Measurements from ENCODE around the gene DSCAML1. TPM values are rescaled to one million over a fixed set of nuclear protein-coding genes. Genes with fewer than 3 reads are reported as not detected.

DSCAML1 gene
- total RNA-seq, 1 experiment from 2014 or later, result 0.15 TPM

DNA sequence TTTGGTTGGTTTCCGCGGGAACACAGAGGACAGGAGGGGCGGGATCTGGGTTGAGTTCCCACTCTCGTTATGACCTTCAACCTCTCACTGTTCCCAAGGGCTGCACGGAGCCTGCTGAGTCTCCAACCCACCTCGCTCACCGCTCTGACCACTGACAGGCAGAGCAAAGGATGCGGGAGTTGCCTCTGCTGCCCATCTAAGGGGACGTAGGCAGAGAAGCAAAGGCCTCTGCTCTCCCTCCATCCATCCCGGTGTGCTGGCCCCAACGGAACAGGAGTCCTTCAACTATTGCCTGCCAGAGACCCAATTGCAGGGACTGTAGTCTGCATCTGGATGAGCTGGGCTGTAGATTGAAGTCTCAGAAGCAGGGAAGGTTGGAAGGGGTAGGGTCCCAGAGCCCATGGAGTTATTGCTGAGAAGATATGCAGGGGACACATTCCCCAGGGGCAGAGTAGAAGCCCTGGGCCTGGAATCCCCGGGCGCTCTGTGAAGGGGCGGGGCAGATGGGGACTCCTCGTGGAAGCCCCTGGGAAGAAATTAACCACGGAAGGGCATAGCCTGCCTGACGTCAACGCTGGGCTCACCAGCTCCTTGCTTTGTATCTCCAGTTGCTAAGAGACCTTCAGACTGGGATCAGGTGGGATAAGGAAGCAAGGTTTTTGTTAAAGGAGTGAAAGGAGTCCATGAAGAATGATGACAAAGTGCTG, 40.2 kb upstream of the DSCAML1 start:
- no peak overlapping the region for H2BK5ac ChIP-seq (ENCODE audit: insufficient read length, low read length)
- no peak overlapping the region for H3K56ac ChIP-seq (ENCODE audit: insufficient read length, low read depth, low read length)
- H3K14ac ChIP-seq (ENCODE audit: insufficient read depth, low read length), result peak overlapping the region; percentile 17; the same call in 1 of the 2 replicates
- no peak overlapping the region for H3K27ac ChIP-seq (ENCODE audit: insufficient read length, low read depth, low read length)
- no peaks in the 10 kb centered on the region for H3K79me1 ChIP-seq (ENCODE audit: insufficient read depth, low read depth, low read length, poor library complexity, severe bottlenecking)
- peaks cover 19 to 20% of the 10 kb centered on the region in 2 experiments for H3K4me1 Mint-ChIP-seq
- H3K4ac ChIP-seq (ENCODE audit: low read depth, low read length), result no peak overlapping the region
- no peak overlapping the region for H4K8ac ChIP-seq (replicated peaks; ENCODE audit: insufficient read length, low read depth, low read length)
- H4K20me1 ChIP-seq (ENCODE audit: control insufficient read depth, insufficient read depth, insufficient read length), result peaks cover 2% of the 10 kb centered on the region
- no peaks in the 10 kb centered on the region for H3K79me2 ChIP-seq (ENCODE audit: insufficient read depth, low read length)
- no peak overlapping the region for H2BK12ac ChIP-seq (ENCODE audit: insufficient read length, low read depth, low read length)
- no peak overlapping the region for H2AFZ ChIP-seq (ENCODE audit: low read length)
- H3K9me3 ChIP-seq (ENCODE audit: control insufficient read depth, low read depth, low read length), result no peaks in the 10 kb centered on the region
- no peak overlapping the region for H3K4me3 Mint-ChIP-seq
- no peak overlapping the region for H2BK120ac ChIP-seq (ENCODE audit: low read depth, low read length, poor library complexity, severe bottlenecking)
- peaks cover 0 to 10% (median 0%) of the 10 kb centered on the region in 3 experiments; a peak in 2 of 7 replicates for H3K36me3 Mint-ChIP-seq (ENCODE audit: insufficient read depth in 1 of 3, low read depth in 3 of 3)
- H3K27ac Mint-ChIP-seq, result peak overlapping the region in 1 of 3 experiments; percentile 9; a peak in 1 of 7 replicates
- no peak overlapping the region for H4K5ac ChIP-seq (ENCODE audit: insufficient read length, low read depth, low read length)
- H3K4me1 ChIP-seq (ENCODE audit: insufficient read depth, low read length), result no peaks in the 10 kb centered on the region
- no peaks in the 10 kb centered on the region for H3K23me2 ChIP-seq (ENCODE audit: insufficient read length, low read depth, low read length, poor library complexity, severe bottlenecking)
- peaks cover 3% of the 10 kb centered on the region for H3K27me3 Mint-ChIP-seq (ENCODE audit: low read depth)
- no peaks in the 10 kb centered on the region for H3K9me3 Mint-ChIP-seq
- H3K4me2 ChIP-seq (ENCODE audit: insufficient read depth, insufficient read length, low read length), result no peak overlapping the region
- no peaks in the 10 kb centered on the region for H3K27me3 ChIP-seq (ENCODE audit: insufficient read depth, low read length)
- no peak overlapping the region for H2BK20ac ChIP-seq (ENCODE audit: low read depth, low read length, poor library complexity, severe bottlenecking)
- H2AK5ac ChIP-seq (ENCODE audit: insufficient read length, low read length), result no peak overlapping the region
- no peak overlapping the region for H3K18ac ChIP-seq (ENCODE audit: insufficient read length, low read depth, low read length)
- TF ChIP-seq CTCF (conservative IDR thresholded peaks at IDR 0.05), result no peak
- no peak overlapping the region for H3K9ac ChIP-seq (ENCODE audit: extremely low read depth, insufficient read length, low read length)
- H2BK15ac ChIP-seq (ENCODE audit: low read depth, low read length), result no peak overlapping the region
- peak; percentile 23 for DNase-seq
- no peak overlapping the region for H4K91ac ChIP-seq (ENCODE audit: insufficient read length, low read depth, low read length)
- no CpG with 5 or more reads among the region's 18 CpGs for WGBS (ENCODE audit: extremely low coverage, insufficient read length, low lambda C conversion rate)
- no peak overlapping the region for H3K23ac ChIP-seq (ENCODE audit: insufficient read length, low read depth, low read length)
- H3T11ph ChIP-seq (ENCODE audit: low read length), result no peak overlapping the region

Data from H9 (cell line).